Mucosa of descending colon (tissue), 3 donors: ENCODE measurements around the gene TRPV6. TPM values are rescaled to one million over a fixed set of nuclear protein-coding genes. Genes with fewer than 3 reads are reported as not detected.
A peak's percentile ranks its signal among the peaks of the same experiment; 100 is the strongest.

Source experiments
- ATAC-seq: fragments of 200-7000 bp; cut with Tn5 transposase; one replicate; pipeline ENCODE4 v1.9.1; 2020; ENCODE audit warnings: mild to moderate bottlenecking, moderate library complexity
- DNase-seq, 3 donors: peaks; one replicate each; pipeline ENCODE4 v3.0.0-alpha.2; 2020
- H3K36me3 ChIP-seq: fragments of 200-600 bp; one replicate; pipeline ENCODE4 v1.8.0; 2021; ENCODE audit warnings: low read depth, mild to moderate bottlenecking
- H3K4me1 ChIP-seq: fragments of 200-600 bp; one replicate; pipeline ENCODE4 v1.8.0; 2021; ENCODE audit warnings: low read depth, mild to moderate bottlenecking
- H3K4me3 ChIP-seq: fragments of 200-600 bp; one replicate; pipeline ENCODE4 v1.8.0; 2021; ENCODE audit warnings: mild to moderate bottlenecking
- H3K9me3 ChIP-seq: fragments of 200-600 bp; one replicate; pipeline ENCODE4 v1.8.0; 2021; ENCODE audit warnings: mild to moderate bottlenecking
- CTCF ChIP-seq: fragments of 200-600 bp; IDR thresholded peaks from one replicate; pipeline ENCODE4 v1.8.0; 2022; ENCODE audit warnings: antibody characterized with exemption, mild to moderate bottlenecking
- intact Hi-C, 2 donors: fragments of 100-400 bp; cut with DNase I in 1 of 2; cut with micrococcal nuclease in 1 of 2; formaldehyde crosslinking; loops; one replicate each; pipeline versions ENCODE4 v1.11.0 to v1.11.1; 2022; cut with DNase I, micrococcal nuclease
- long read RNA-seq, 2 donors: library from polyadenylated mRNA; unstranded; transcript quantifications; one replicate each; pipeline ENCODE4 v2.0.0, GENCODE V29; 2019 to 2021
- total RNA-seq, 3 donors: library from RNA; stranded (reverse); fragmentation: NEBNext Ultra II Directional in 2 of 3; extraction: Animal tissue kit (Norgen Biotek cat#: 25700) in 2 of 3; gene quantifications; one replicate each; pipeline versions ENCODE4 v1.2.1 to v1.2.4, GENCODE V29; 2021 to 2023
- donor health status: DM: no; HTN: no; CAD: no; lungs with moderate emphysema.
- donor health status: DM: no; HTN: no; CAD: no.
- donor health status: DM: no; HTN: yes; CAD: no.

TRPV6 gene
- total RNA-seq: under 1 TPM; 0.35 to 0.55 (median 0.44) TPM
- long read RNA-seq, donor 1: 0 reads
- long read RNA-seq, donor 2, partial matches to known transcripts: 1 of 1 reads
- long read RNA-seq, donor 2, other reads (novel, unspliced or antisense): 0 of 1 reads

GRCh38 chr7:142885311-142886230 is at the start of gene TRPV6:
TRPV6 (minus strand) TSS chr7:142885745.
- no peaks in the 10 kb centered on the region for H3K36me3 ChIP-seq
- ATAC-seq (peak; percentile 87), DNase-seq (peak in 2 of 3 donors; percentile 62 to 67)
- no peaks in the 10 kb centered on the region for H3K4me1 ChIP-seq
- intact Hi-C loops: no loop called here
- TF ChIP-seq CTCF: no peak
- H3K9me3 ChIP-seq: no peaks in the 10 kb centered on the region
- H3K4me3 ChIP-seq: no peak within 1 kb of the TSS

GRCh38 chr7:142934056-142934455 is 48.5 kb upstream of the TRPV6 start:
- H3K4me3 ChIP-seq: no peak overlapping the region
- DNase-seq (no peak), ATAC-seq (no peak)
- intact Hi-C loops: no loop called here
- TF ChIP-seq CTCF: no peak
- no peaks in the 10 kb centered on the region for H3K9me3 ChIP-seq
- H3K4me1 ChIP-seq: no peaks in the 10 kb centered on the region
- no peaks in the 10 kb centered on the region for H3K36me3 ChIP-seq

GRCh38 chr7:142933624-142934023 is 48.1 kb upstream of the TRPV6 start, which contains the start of gene TRPV5:
TRPV5 (minus strand) TSS chr7:142933746; CDS start chr7:142933459, 287 bp downstream.
- no peaks in the 10 kb centered on the region for H3K36me3 ChIP-seq
- no peaks in the 10 kb centered on the region for H3K4me1 ChIP-seq
- intact Hi-C loops: no loop called here
- no peak within 1 kb of the TSS for H3K4me3 ChIP-seq
- no peak for ATAC-seq
- H3K9me3 ChIP-seq: no peaks in the 10 kb centered on the region
- no peak for DNase-seq
- TF ChIP-seq CTCF: no peak

- TF ChIP-seq CTCF: no peak
- intact Hi-C loops: no loop called here
- Histone ChIP-seq H3K4me1 (no peaks in the 10 kb centered on the region), H3K4me3 (no peak overlapping the region), H3K9me3 (no peaks in the 10 kb centered on the region), H3K36me3 (no peaks in the 10 kb centered on the region)
- no peak for ATAC-seq
- no peak for DNase-seq
Measured at GRCh38 chr7:142933092-142933475, 47.5 kb upstream of the TRPV6 start.

GRCh38 chr7:142932386-142933091 is 47.0 kb upstream of the TRPV6 start:
- no peak for DNase-seq
- Histone ChIP-seq H3K4me1 (no peaks in the 10 kb centered on the region), H3K9me3 (no peaks in the 10 kb centered on the region), H3K4me3 (no peak overlapping the region), H3K36me3 (no peaks in the 10 kb centered on the region)
- no peak for TF ChIP-seq CTCF
- intact Hi-C loops: no loop called here
- no peak for ATAC-seq
